Activated T-cell treated with anti-CD3 and anti-CD28 coated beads, Interleukin-2, amount 50 U/mL, for 4 hours (primary cell): Measurements from ENCODE around the gene GLYAT. TPM values are rescaled to one million over a fixed set of nuclear protein-coding genes. Genes with fewer than 3 reads are reported as not detected.

ENCODE experiments used
- ATAC-seq, 2 donors: fragments of 200-7000 bp; cut with Tn5 transposase; one replicate each; pipeline ENCODE4 v1.10.0; 2021
- DNase-seq: peaks from one replicate; pipeline ENCODE4 v3.0.0-alpha.2; 2020
- H3K27me3 Mint-ChIP-seq: one replicate; pipeline ENCODE4 v1.8.0; 2021; ENCODE audit warnings: low read depth, mixed read lengths
- H3K36me3 Mint-ChIP-seq: one replicate; pipeline ENCODE4 v1.8.0; 2022; ENCODE audit warnings: mixed read lengths; ENCODE audit not compliant: insufficient read depth
- H3K4me1 Mint-ChIP-seq: one replicate; pipeline ENCODE4 v1.8.0; 2021; ENCODE audit warnings: low read depth, mixed read lengths
- H3K4me3 Mint-ChIP-seq: one replicate; pipeline ENCODE4 v1.8.0; 2021; ENCODE audit warnings: mild to moderate bottlenecking, moderate library complexity, mixed read lengths
- H3K9me3 Mint-ChIP-seq: one replicate; pipeline ENCODE4 v1.8.0; 2021; ENCODE audit warnings: mixed read lengths
- total RNA-seq, 3 donors: library from RNA; stranded (reverse); gene quantifications; one replicate each; pipeline ENCODE4 v1.2.1, GENCODE V29; 2021

GLYAT gene
- total RNA-seq, 3 donors from 2014 or later: not detected

DNA sequence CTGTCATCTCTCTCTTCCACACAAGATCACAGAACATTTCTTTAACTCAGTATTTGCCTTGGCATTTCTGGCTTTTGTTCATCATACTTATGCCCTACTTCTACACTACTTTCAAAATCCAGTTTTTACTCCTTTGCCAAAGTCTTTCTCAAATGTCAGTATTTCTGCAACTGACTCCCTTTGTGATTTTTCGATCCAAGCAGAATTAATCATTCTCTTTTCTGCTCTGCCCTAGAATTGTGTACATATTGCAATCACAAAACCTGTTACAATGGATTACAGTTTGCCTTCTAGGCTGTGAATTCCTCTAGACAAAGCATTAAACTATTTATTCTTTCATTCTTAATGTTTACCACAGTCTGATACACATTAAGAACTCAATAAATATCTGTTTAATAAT is 33.3 kb upstream of the GLYAT start:
- H3K9me3 Mint-ChIP-seq: no peaks in the 10 kb centered on the region
- H3K4me1 Mint-ChIP-seq: no peaks in the 10 kb centered on the region
- H3K36me3 Mint-ChIP-seq: no peaks in the 10 kb centered on the region
- DNase-seq (no peak), ATAC-seq (no peak)
- no peak overlapping the region for H3K4me3 Mint-ChIP-seq
- H3K27me3 Mint-ChIP-seq: peaks cover 7% of the 10 kb centered on the region

DNA sequence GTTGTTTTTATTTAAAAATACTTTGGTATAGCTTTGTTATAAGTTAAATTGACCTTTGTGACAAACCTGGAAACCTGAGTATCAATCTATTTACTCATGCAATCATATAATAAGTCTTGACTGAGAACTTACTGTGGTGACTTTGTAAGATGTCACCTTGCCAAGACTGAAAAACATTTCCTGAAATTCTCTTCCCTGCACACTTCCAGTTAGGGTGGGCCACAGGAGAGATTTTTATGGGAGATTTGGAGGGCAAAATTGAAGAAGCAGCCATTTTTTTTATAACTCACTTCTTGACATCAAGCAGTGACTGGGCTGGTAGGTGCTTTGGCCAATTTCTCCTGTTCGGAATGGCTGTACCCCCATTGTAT is 31.4 kb upstream of the GLYAT start:
- H3K9me3 Mint-ChIP-seq: no peaks in the 10 kb centered on the region
- ATAC-seq (no peak), DNase-seq (no peak)
- no peaks in the 10 kb centered on the region for H3K36me3 Mint-ChIP-seq
- no peak overlapping the region for H3K4me3 Mint-ChIP-seq
- no peaks in the 10 kb centered on the region for H3K4me1 Mint-ChIP-seq
- H3K27me3 Mint-ChIP-seq: peaks cover 7% of the 10 kb centered on the region

DNA sequence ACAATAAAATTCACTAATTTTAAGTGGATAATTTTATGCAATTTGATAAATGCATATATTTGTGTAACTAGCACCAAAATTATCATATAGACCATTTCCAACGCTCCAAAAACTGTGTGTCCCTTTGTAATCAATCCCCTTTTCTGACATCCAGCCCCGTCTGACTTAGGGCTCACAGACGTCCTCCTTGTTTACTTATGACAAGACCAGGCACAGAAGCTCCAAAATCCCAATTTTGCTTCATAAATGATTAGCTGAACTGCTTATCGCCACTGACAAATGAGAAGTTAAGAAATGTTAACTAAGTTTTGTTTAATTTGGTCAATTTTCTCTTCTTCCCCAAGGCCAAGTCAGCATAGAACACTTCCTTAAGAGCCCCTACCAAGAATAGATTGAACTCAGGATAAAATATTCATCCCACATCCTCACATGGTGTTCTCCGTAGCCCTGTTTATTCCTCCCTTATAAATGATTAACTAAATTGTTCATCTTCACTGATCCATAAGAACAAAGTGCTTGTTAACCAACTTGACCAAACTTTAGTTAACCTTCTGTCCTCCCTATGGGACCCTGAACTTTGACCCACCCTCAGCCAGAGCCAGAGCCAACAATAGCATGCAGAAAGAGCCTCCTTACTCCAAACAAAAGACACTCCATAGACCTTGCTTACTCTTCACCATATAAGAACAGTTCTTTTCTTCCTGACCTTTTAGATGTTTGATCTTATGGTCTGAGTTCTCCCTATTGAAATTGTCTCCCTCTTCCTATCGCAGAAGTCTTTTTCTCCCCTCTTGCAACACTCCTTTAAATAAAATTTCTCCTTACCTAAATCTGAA is 30.8 kb upstream of the GLYAT start:
- DNase-seq (no peak), ATAC-seq (no peak)
- no peak overlapping the region for H3K4me3 Mint-ChIP-seq
- H3K36me3 Mint-ChIP-seq: no peaks in the 10 kb centered on the region
- H3K27me3 Mint-ChIP-seq: peaks cover 7% of the 10 kb centered on the region
- H3K9me3 Mint-ChIP-seq: no peaks in the 10 kb centered on the region
- no peaks in the 10 kb centered on the region for H3K4me1 Mint-ChIP-seq

DNA sequence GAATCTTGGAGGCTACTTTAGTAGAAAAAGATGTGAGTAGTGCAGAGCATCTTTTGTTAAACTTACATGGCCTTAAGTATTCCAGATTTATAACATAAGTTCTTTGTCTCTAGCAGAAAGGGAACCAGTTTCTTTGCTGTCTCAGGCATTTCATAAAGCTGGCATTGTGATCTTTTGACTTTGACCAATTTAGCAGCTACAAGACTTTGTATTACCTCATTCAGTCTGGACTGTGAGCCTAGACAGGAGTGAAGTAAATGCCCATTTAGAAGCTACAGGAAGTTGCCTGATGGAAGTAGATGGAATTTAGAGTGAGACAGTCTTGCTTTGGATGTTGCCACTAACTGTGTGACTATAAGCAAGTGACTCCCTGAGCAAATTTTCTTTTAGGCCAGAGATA is 25.7 kb upstream of the GLYAT start:
- no peak for DNase-seq
- H3K36me3 Mint-ChIP-seq: no peaks in the 10 kb centered on the region
- H3K9me3 Mint-ChIP-seq: no peaks in the 10 kb centered on the region
- ATAC-seq: no peak
- H3K4me3 Mint-ChIP-seq: no peak overlapping the region
- H3K4me1 Mint-ChIP-seq: no peaks in the 10 kb centered on the region
- H3K27me3 Mint-ChIP-seq: peaks cover 2% of the 10 kb centered on the region

DNA sequence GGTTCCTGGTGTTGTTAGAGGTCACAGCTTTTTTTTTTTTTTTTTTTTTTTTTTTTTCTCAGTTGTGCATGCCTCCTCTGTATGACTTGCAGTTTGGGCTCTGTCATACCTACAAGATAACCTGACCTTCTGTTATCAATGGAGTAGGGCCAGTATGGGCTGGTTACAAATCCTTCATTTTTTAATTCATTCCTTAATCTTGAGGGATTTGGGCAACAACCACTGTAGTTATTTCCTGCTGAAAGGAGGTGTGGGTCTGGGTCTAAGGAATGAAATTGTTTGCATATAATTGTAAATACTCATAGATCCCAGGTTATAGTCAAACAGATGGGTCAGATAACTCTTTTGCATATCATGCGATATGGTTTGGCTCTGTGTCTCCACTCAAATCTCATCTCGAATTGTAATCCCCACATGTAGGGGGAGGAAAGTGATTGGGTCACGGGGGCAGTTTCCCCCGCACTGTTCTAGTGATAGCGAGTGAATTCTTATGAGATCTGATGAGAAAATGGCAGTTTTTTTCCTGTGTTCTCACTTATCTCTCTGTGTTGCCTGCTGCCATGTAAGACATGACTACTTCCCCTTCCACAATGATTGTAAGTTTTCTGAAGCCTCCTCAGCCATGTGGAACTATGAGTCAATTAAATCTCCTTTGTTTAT is 14.1 kb upstream of the GLYAT start:
- no peak overlapping the region for H3K4me3 Mint-ChIP-seq
- peaks cover 13% of the 10 kb centered on the region for H3K27me3 Mint-ChIP-seq
- H3K9me3 Mint-ChIP-seq: peaks cover 11% of the 10 kb centered on the region
- H3K4me1 Mint-ChIP-seq: peaks cover 2% of the 10 kb centered on the region
- ATAC-seq: no peak
- H3K36me3 Mint-ChIP-seq: peaks cover under 1% of the 10 kb centered on the region
- no peak for DNase-seq

DNA sequence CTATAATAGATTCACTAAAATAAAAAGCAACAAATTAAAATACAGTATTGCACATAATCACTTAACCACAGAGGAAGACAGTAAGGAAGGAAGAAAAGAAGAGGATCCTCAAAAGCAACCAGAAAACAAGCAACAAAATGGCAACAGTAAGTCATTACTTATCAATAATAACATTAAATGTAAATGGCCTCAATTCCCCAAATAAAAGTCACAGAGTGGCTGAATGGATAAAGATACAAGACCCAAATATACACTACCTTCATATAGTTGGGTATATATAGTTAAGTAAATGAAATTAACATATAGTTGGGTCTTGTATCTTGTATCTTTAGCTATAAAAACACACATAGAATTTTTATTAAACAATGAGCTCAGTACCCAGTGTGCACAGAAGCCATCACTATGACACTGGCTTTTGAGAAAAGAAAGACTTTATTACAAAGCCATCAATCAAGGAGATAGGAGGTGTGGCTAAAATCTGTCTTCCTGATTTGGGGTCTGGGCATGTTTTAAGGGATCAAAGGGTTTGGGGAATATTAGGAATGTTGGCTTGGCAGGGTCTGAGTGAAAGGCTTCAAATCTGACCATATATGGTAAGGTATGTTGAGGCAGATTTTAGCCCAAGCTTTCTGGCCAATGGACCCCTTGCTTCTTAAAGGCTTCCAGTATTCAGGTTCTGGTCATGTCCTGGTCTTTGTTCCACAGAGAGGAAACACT is 13.4 kb upstream of the GLYAT start:
- DNase-seq: no peak
- Mint-ChIP-seq H3K4me3 (no peak overlapping the region), H3K9me3 (peaks cover 14% of the 10 kb centered on the region), H3K4me1 (peaks cover 2% of the 10 kb centered on the region), H3K36me3 (peaks cover 3% of the 10 kb centered on the region), H3K27me3 (peaks cover 15% of the 10 kb centered on the region)
- ATAC-seq: no peak

DNA sequence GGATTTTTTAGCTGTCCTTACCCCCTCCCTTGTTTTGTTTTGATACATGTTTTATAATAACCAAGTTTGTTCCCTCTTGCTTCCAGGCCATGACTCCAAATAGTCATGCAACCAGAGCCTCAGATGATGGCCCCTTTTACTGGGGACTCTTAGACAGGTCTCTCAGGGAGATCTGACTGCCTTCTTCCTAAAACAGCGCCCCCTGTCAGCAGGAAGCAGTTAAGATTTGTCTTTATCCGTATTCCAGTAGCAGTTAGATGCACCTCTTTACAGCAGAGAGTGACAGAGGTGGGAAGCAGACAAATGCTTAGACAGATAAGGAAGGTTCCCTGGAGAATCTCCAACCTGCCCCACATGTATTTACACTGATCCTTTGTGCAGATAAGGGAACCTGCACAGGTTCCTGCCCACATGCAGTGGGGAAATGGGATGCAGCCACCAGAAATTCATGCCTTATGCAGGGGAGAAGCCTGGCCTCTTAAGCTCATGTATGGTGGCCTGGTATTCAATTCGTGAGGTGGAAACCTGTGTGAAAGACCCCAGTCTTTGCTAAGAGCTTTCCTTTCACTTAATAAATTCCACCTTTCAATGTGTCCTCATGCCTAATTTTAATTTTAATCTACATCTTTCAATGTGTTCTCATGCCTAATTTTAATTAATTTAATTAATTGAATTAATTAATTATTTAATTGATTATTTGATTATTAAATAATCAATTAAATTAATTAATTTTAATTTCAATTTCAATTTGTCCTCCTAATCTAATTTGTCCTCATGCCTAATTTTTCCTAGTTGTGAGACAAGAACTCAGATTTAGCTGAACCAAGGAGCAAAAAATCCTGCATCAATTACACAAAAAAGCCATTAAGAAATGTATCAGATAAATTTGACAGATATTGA is 11.5 kb upstream of the GLYAT start:
- H3K4me3 Mint-ChIP-seq: no peak overlapping the region

DNA sequence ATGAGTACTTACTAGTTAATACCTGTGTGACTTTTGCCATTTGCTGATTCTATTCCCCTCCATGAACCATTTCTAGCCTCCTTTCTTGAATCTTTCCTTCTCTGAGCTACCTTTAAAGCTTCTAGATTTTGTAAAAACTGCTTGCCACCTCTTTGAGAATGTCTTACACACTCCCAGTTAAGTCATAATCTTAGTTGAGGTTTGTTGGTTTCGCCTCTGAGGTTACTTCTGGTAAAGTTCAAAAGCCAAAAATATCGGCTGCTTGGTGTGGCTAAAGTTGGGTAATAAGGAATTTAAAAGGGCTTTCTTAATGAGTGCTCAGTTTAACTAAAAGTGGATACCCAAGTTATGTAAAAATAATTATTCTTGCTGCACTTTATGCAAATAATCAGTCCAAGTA is 10.4 kb upstream of the GLYAT start:
- Mint-ChIP-seq H3K9me3 (peaks cover 14% of the 10 kb centered on the region), H3K4me3 (no peak overlapping the region), H3K4me1 (peaks cover 2% of the 10 kb centered on the region), H3K27me3 (peaks cover 11% of the 10 kb centered on the region), H3K36me3 (peaks cover 3% of the 10 kb centered on the region)
- DNase-seq (no peak), ATAC-seq (no peak)

More for the DNA sequence above, 11.5 kb upstream of the GLYAT start:
- ATAC-seq (no peak), DNase-seq (no peak)
- peaks cover 3% of the 10 kb centered on the region for H3K36me3 Mint-ChIP-seq
- H3K4me1 Mint-ChIP-seq: peaks cover 2% of the 10 kb centered on the region
- H3K9me3 Mint-ChIP-seq: peaks cover 14% of the 10 kb centered on the region
- H3K27me3 Mint-ChIP-seq: peaks cover 12% of the 10 kb centered on the region

DNA sequence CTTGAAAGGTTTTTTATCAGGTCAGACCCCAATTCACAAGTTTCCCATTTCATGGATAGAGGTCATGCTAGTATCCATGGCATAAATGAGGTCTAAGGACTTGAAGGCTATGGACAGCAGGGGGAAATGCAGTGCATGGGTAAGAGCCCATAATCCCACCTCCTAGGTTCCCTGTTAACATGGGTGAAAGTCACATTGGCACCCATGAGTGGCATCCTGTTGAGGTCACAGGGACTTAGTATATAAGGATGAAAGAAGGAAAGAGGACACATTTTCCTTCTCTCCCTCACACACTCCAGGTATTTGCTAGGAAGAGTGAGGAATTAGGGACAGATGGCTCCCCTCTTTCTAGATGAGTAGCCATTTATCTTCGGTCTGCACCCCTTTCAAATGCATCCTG is 9.4 kb upstream of the GLYAT start:
- DNase-seq (no peak), ATAC-seq (no peak)
- H3K4me3 Mint-ChIP-seq: no peak overlapping the region
- H3K4me1 Mint-ChIP-seq: peaks cover 2% of the 10 kb centered on the region
- peaks cover 14% of the 10 kb centered on the region for H3K27me3 Mint-ChIP-seq
- peaks cover 14% of the 10 kb centered on the region for H3K9me3 Mint-ChIP-seq
- H3K36me3 Mint-ChIP-seq: peaks cover 3% of the 10 kb centered on the region

DNA sequence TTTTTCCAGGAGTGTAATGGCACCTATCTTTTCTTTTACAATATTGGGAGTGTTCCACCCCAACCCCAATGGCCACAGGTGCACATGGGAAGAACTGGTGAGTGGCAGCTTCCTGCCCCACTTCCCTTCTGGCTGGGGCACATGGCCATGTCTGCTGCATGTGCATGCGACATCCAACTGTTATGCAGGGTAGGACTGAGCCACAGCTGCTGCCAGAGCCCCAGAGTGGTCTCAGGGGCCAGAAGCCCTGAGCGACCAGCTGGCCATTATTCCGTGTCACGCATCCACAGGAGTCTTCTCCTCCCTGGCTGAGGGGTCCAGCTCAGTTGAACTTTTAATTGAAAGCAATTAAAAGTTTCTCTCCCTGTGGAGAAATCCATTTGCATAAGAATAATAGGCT is 8.7 kb upstream of the GLYAT start:
- ATAC-seq (no peak), DNase-seq (no peak)
- H3K27me3 Mint-ChIP-seq: peaks cover 14% of the 10 kb centered on the region
- no peak overlapping the region for H3K4me3 Mint-ChIP-seq
- peaks cover 2% of the 10 kb centered on the region for H3K4me1 Mint-ChIP-seq
- H3K36me3 Mint-ChIP-seq: peaks cover 3% of the 10 kb centered on the region
- H3K9me3 Mint-ChIP-seq: peaks cover 14% of the 10 kb centered on the region

DNA sequence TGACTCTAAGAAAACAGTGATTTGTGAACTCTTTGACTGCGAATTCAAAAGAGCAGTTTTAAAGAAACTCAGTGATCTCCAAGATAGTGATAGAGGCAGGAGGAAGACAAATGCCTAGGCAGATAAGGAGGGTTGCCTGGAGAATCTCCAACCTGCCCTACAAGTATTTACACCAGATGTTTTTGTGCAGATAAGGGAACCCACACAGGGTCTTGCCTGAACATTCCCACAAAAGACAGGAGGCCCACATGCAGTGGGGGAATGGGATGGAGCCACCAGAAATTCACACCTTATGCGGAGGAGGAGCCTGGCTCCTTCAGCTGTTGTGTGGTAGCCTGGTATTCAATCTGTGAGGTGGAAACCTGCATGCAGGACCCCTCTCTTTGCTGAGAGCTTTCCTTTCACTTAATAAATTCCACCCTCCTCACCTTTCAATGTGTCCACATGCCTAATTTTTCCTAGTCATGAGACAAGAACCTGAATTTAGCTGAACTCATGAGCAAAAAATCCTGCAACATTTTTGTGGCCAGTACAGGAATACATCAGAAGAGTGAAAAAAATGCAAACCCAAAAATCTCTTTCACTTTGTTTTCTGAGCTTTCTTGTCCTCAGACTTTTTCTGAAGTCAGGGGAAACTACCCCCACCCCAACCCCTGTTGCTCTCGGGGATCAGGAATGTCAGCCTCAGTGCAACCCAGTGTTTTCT is 8.1 kb upstream of the GLYAT start:
- ATAC-seq (no peak), DNase-seq (no peak)
- Mint-ChIP-seq H3K27me3 (peaks cover 11% of the 10 kb centered on the region), H3K4me1 (peaks cover 2% of the 10 kb centered on the region), H3K9me3 (peaks cover 14% of the 10 kb centered on the region), H3K4me3 (no peak overlapping the region), H3K36me3 (peaks cover 3% of the 10 kb centered on the region)

DNA sequence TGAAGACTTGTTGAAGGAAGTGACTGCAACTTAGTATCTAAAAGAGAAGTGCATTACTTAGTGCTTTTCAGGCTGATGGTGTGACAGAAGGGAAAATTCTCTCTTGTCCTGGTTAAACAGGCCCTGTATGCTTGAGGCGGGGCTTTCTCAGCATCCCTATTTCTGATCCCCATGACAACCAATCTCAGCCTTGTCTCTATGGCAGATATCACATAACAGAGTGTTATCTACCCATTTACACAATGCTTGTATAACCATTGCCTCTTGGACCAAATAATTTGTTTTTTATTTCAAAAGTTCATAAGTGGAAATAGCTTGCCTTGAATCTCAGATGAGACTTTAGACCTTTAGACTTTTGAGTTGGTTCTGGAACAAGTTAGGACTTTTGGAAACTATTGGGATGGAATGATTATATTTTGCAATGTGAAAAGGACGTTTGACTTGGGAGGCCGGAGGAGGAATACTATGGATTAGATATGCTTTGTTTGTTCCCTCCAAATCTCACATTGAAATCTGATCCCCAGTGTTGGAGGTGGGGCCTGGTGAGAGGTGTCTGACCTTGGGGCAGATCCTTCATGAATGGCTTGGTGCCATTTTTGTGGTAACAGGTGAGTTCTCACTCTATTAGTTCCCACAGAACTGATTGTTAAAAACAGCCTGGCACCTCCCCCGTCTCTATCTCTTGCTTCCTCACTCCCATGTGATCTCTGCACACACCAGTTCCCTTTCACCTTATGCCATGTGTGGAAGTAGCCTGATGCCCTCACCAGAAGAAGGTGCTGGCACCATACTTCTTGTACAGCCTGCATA is 3.1 kb upstream of the GLYAT start:
- DNase-seq: no peak
- Mint-ChIP-seq H3K9me3 (no peaks in the 10 kb centered on the region), H3K4me3 (no peak overlapping the region), H3K4me1 (no peaks in the 10 kb centered on the region), H3K27me3 (peaks cover 5% of the 10 kb centered on the region), H3K36me3 (no peaks in the 10 kb centered on the region)
- no peak for ATAC-seq
